Inflammatory macrophage (primary cell): ENCODE results near the gene PCNP.
"Not testable (repeated sequence)": the region's sequence is repeated elsewhere in the genome, so short reads cannot be mapped to it uniquely, and the experiment has no call there.

Experiments used
- DNase-seq, 2 donors: peaks; one replicate each; pipeline ENCODE4 v3.0.0-alpha.2; 2020 to 2022
- total RNA-seq, 18 experiments: gene quantifications; one replicate each; lab custom pipeline; 2026; ENCODE audit warnings: mixed read lengths in 6 of 18, inconsistent platforms in 2 of 18; lab: John Stamatoyannopoulos, UW

PCNP gene
- 27.6 to 93.1 (median 65.7) reads per million in 18 experiments for total RNA-seq

GRCh38 chr3:101573449-101574387, at the start of gene PCNP:
PCNP (plus strand) TSS chr3:101574180; CDS start chr3:101574216, 36 bp downstream.
- peak; percentile 99 for DNase-seq

GRCh38 chr3:101527441-101527840, 46.5 kb upstream of the PCNP start:
- no peak for DNase-seq

GRCh38 chr3:101527906-101528305, 46.1 kb upstream of the PCNP start:
- DNase-seq = no peak

GRCh38 chr3:101529816-101530685, 43.9 kb upstream of the PCNP start:
- no peak for DNase-seq

- no peak for DNase-seq
Measured at GRCh38 chr3:101530686-101531047, 43.3 kb upstream of the PCNP start.

- DNase-seq = no peak
Measured at GRCh38 chr3:101531473-101532086, 42.4 kb upstream of the PCNP start.

GRCh38 chr3:101532783-101533602, 41.0 kb upstream of the PCNP start:
- DNase-seq = no peak

GRCh38 chr3:101533603-101533968, 40.4 kb upstream of the PCNP start:
- no peak for DNase-seq

GRCh38 chr3:101535221-101535620, 38.8 kb upstream of the PCNP start:
- DNase-seq = no peak

- no peak for DNase-seq
Measured at GRCh38 chr3:101536266-101536665, 37.7 kb upstream of the PCNP start.

GRCh38 chr3:101536955-101537354, 37.0 kb upstream of the PCNP start:
- not testable (repeated sequence) for DNase-seq

- no peak for DNase-seq
Measured at GRCh38 chr3:101542957-101543356, 31.0 kb upstream of the PCNP start.

- DNase-seq = no peak
Measured at GRCh38 chr3:101544161-101544850, 29.7 kb upstream of the PCNP start.

GRCh38 chr3:101548527-101549105, 25.4 kb upstream of the PCNP start:
- no peak for DNase-seq

GRCh38 chr3:101549473-101549872, 24.5 kb upstream of the PCNP start:
- no peak for DNase-seq

GRCh38 chr3:101551359-101552081, 22.5 kb upstream of the PCNP start:
- not testable (repeated sequence) for DNase-seq

GRCh38 chr3:101553381-101553780, 20.6 kb upstream of the PCNP start:
- DNase-seq = not testable (repeated sequence)

- no peak for DNase-seq
Measured at GRCh38 chr3:101556064-101556463, 17.9 kb upstream of the PCNP start.

- peak; percentile 96 for DNase-seq
Measured at GRCh38 chr3:101561630-101562328, 12.2 kb upstream of the PCNP start, which contains the start of gene TRMT10C. TRMT10C (plus strand) TSS chr3:101561868; CDS start chr3:101564782, 2,914 bp downstream.
